Umbilical cord (tissue), 2 donors: ENCODE data around the gene SULT2A1. TPM values are rescaled to one million over a fixed set of nuclear protein-coding genes. Genes with fewer than 3 reads are reported as not detected.
"Not testable (repeated sequence)": the region's sequence is repeated elsewhere in the genome, so short reads cannot be mapped to it uniquely, and the experiment has no call there.

Source experiments
- DNase-seq: peaks from one replicate; pipeline ENCODE4 v3.0.0-alpha.2; 2015; ENCODE audit warnings: low spot score
- total RNA-seq: library from RNA; depleted of rRNA; stranded (reverse); fragments of >200 nt; gene quantifications from one replicate; pipeline ENCODE4 v1.2.3, GENCODE V29; 2014; ENCODE audit warnings: low replicate concordance; ENCODE audit not compliant: insufficient read depth

The SULT2A1 gene
- total RNA-seq, 1 donor from 2014 or later = not detected

- no peak for DNase-seq
Observed at GRCh38 chr19:47860602-47861297, 25.4 kb downstream of the SULT2A1 start.

GRCh38 chr19:47859838-47860237 is 26.3 kb downstream of the SULT2A1 start:
- DNase-seq = not testable (repeated sequence)

GRCh38 chr19:47858646-47859285 is 27.3 kb downstream of the SULT2A1 start, which contains the start of gene TPRX2:
Gene TPRX2 (plus strand): TSS chr19:47859235. CDS start chr19:47859247, 12 bp downstream.
- not testable (repeated sequence) for DNase-seq

- not testable (repeated sequence) for DNase-seq
Observed at GRCh38 chr19:47858231-47858630, 27.9 kb downstream of the SULT2A1 start.

- DNase-seq = no peak
Observed at GRCh38 chr19:47854459-47854858, 31.7 kb downstream of the SULT2A1 start.

GRCh38 chr19:47853003-47853402 is 33.1 kb downstream of the SULT2A1 start:
- no peak for DNase-seq

- DNase-seq = no peak
Observed at GRCh38 chr19:47848823-47849473, 37.2 kb downstream of the SULT2A1 start.

GRCh38 chr19:47848425-47848822 is 37.7 kb downstream of the SULT2A1 start:
- no peak for DNase-seq

GRCh38 chr19:47842941-47843340 is 43.2 kb downstream of the SULT2A1 start:
- DNase-seq = no peak

- no peak for DNase-seq
Observed at GRCh38 chr19:47839913-47840312, 46.2 kb downstream of the SULT2A1 start.

- no peak for DNase-seq
Observed at GRCh38 chr19:47839411-47839810, 46.7 kb downstream of the SULT2A1 start.

GRCh38 chr19:47836038-47836437 is 50.1 kb downstream of the SULT2A1 start:
- DNase-seq = no peak

- DNase-seq = no peak
Observed at GRCh38 chr19:47832723-47833122, 53.4 kb downstream of the SULT2A1 start.

GRCh38 chr19:47826800-47827199 is 59.3 kb downstream of the SULT2A1 start:
- no peak for DNase-seq

- DNase-seq = no peak
Observed at GRCh38 chr19:47824396-47824795, 61.7 kb downstream of the SULT2A1 start.

GRCh38 chr19:47821460-47822020 is 64.6 kb downstream of the SULT2A1 start, which contains the start of gene CRX:
Gene CRX (plus strand): TSS chr19:47821937. CDS start chr19:47834444, 12,507 bp downstream.
- no peak for DNase-seq

Other genes with a start within 250 kb of the SULT2A1 start
- gene EHD2, start 172.9 kb downstream of the SULT2A1 start, total RNA-seq = 65.5 TPM
- gene NOP53, start 140.8 kb downstream of the SULT2A1 start, total RNA-seq = 93.2 TPM
- gene SELENOW, start 107.6 kb downstream of the SULT2A1 start, total RNA-seq = 373 TPM
- gene TPRX1, start 81.8 kb downstream of the SULT2A1 start, total RNA-seq = not detected
- gene CRX, start 64.4 kb downstream of the SULT2A1 start, total RNA-seq = 1.7 TPM
- not detected for gene TPRX2, start 27.1 kb downstream of the SULT2A1 start, total RNA-seq
- not detected for gene BSPH1, start 105.9 kb upstream of the SULT2A1 start, total RNA-seq
- not detected for gene ELSPBP1, start 108.3 kb upstream of the SULT2A1 start, total RNA-seq
- gene CABP5, start 157.8 kb upstream of the SULT2A1 start, total RNA-seq = 11.8 TPM
- 9.1 TPM for gene PLA2G4C, start 224.5 kb upstream of the SULT2A1 start, total RNA-seq